PC-9 (cell line): Measurements from ENCODE around the gene MYO5B.

Source experiments
- EZH2 ChIP-seq: fragments of 200-600 bp; sonication (generic); IDR thresholded peaks from 2 replicates; pipeline ENCODE4 v1.8.0; 2017; ENCODE audit warnings: antibody characterized with exemption, low read depth
- TF ChIP-seq, protein P1 (sequence below): fragments of 200-600 bp; sonication (generic); conservative IDR thresholded peaks from 2 replicates; pipeline ENCODE4 v1.6.1; 2017; ENCODE audit warnings: mixed run types, antibody characterized with exemption, mild to moderate bottlenecking, moderate library complexity

DNA sequence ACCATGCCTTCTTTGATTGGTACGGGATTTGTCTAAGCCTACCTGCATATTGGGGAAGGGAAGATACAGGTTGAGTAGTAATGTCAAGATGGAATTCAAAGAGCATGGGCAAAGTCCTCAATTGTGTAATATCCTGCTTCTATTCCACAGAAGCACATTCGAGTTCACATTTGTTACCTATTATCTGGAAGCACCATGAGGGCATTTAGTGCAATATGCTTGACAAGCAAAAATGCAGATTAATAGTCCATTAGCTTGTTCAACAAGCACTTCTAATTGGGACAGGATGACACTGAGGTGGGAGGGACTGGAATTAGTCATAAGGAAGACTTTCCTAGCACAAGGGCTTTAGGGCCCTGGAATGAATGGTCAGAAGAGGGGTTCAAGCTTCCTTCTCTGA is 40.5 kb downstream of the MYO5B start:
- TF ChIP-seq, protein P1, sequence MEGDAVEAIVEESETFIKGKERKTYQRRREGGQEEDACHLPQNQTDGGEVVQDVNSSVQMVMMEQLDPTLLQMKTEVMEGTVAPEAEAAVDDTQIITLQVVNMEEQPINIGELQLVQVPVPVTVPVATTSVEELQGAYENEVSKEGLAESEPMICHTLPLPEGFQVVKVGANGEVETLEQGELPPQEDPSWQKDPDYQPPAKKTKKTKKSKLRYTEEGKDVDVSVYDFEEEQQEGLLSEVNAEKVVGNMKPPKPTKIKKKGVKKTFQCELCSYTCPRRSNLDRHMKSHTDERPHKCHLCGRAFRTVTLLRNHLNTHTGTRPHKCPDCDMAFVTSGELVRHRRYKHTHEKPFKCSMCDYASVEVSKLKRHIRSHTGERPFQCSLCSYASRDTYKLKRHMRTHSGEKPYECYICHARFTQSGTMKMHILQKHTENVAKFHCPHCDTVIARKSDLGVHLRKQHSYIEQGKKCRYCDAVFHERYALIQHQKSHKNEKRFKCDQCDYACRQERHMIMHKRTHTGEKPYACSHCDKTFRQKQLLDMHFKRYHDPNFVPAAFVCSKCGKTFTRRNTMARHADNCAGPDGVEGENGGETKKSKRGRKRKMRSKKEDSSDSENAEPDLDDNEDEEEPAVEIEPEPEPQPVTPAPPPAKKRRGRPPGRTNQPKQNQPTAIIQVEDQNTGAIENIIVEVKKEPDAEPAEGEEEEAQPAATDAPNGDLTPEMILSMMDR, result no peak
- TF ChIP-seq EZH2, result no peak
